Activated T-cell treated with anti-CD3 and anti-CD28 coated beads, Interleukin-2, amount 50 U/mL, for 24 hours (primary cell): ENCODE data around the gene SLC19A1.

ENCODE experiments used
- DNase-seq: peaks from one replicate; pipeline ENCODE4 v3.0.0-alpha.2; 2020
- H3K27ac Mint-ChIP-seq: 2 replicates; pipeline ENCODE4 v1.8.0; 2020; ENCODE audit warnings: mild to moderate bottlenecking, mixed read lengths
- H3K27me3 Mint-ChIP-seq: 2 replicates; pipeline ENCODE4 v1.8.0; 2020; ENCODE audit warnings: mixed read lengths
- H3K36me3 Mint-ChIP-seq: 2 replicates; pipeline ENCODE4 v1.8.0; 2020; ENCODE audit warnings: low read depth, mixed read lengths
- H3K4me1 Mint-ChIP-seq: 2 replicates; pipeline ENCODE4 v1.8.0; 2020; ENCODE audit warnings: low read depth, mixed read lengths
- H3K4me3 Mint-ChIP-seq: 2 replicates; pipeline ENCODE4 v1.8.0; 2020; ENCODE audit warnings: mild to moderate bottlenecking, moderate library complexity, mixed read lengths
- H3K9me3 Mint-ChIP-seq: 2 replicates; pipeline ENCODE4 v1.8.0; 2020; ENCODE audit warnings: mixed read lengths

Gene SLC19A1

DNA sequence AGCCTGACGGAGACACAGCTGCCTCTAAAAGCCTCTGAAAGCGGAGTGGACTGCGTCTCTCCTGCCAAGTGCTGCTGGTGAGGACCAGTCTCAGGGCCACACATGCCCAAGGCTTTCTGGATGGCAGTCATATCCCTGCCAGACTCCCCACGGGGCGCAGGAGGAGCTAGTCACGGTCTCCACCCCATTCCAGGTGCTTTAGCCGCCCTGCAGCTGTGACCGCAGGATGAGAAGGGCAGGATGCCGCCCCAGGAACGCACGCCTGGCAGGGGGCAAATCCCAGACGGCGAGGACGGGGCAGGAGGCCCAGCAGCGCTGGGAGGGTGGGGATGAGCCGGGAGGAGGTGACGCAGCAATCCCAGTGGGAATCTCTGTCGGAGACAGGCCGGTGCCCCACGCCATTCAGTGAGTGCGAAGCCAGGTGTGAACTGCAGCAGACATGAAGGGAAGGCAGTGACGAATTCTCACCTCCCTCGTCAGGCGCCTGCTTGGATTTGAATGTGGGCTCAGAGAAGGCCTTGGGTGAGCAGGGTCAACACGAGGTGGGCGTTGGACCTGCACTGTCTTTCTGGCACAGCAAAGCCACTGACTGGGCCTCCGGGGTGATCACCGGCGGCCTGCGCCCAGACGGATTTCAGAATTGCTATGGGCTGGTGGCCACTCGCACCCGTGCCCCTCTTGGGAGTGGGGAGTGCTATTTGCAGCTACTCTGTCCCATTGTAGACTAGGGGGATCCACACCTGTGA, 38.5 kb upstream of the SLC19A1 start:
- Mint-ChIP-seq H3K4me3 (no peak overlapping the region), H3K9me3 (peaks cover 5% of the 10 kb centered on the region), H3K36me3 (no peaks in the 10 kb centered on the region), H3K27me3 (no peaks in the 10 kb centered on the region), H3K4me1 (no peaks in the 10 kb centered on the region), H3K27ac (no peak overlapping the region)
- peak; percentile 14 for DNase-seq

DNA sequence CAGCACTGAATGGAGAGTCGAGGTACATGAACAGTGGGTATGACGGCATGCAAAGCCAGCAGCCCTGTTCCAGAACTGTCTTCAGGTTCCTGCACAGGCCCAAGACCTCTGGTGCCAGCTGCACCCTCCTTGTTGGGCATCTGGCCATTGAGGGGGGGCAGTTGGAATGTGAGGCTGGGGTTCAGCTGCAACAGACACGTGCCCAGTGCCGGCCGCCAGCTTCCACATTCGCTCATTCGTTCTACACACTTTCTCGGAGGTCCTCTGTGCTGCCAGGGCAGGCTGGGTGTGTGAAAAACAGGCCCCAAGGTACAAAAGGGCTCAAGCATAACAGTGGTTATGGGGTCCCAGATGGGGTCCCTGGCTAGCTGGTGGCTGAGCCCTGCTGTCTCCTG, 37.9 kb upstream of the SLC19A1 start:
- H3K27me3 Mint-ChIP-seq: no peaks in the 10 kb centered on the region
- no peak overlapping the region for H3K4me3 Mint-ChIP-seq
- H3K4me1 Mint-ChIP-seq: no peaks in the 10 kb centered on the region
- peaks cover 5% of the 10 kb centered on the region for H3K9me3 Mint-ChIP-seq
- no peaks in the 10 kb centered on the region for H3K36me3 Mint-ChIP-seq
- no peak overlapping the region for H3K27ac Mint-ChIP-seq
- no peak for DNase-seq

- H3K9me3 Mint-ChIP-seq: peaks cover 5% of the 10 kb centered on the region
- H3K4me1 Mint-ChIP-seq: no peaks in the 10 kb centered on the region
- no peak overlapping the region for H3K27ac Mint-ChIP-seq
- DNase-seq: peak; percentile 12
- no peaks in the 10 kb centered on the region for H3K27me3 Mint-ChIP-seq
- no peaks in the 10 kb centered on the region for H3K36me3 Mint-ChIP-seq
- H3K4me3 Mint-ChIP-seq: no peak overlapping the region
Observed at GRCh38 chr21:45579383-45580180, 37.3 kb upstream of the SLC19A1 start.

GRCh38 chr21:45578811-45579381, 36.7 kb upstream of the SLC19A1 start:
- Mint-ChIP-seq H3K4me1 (no peaks in the 10 kb centered on the region), H3K4me3 (no peak overlapping the region), H3K9me3 (peaks cover 5% of the 10 kb centered on the region), H3K36me3 (no peaks in the 10 kb centered on the region), H3K27me3 (no peaks in the 10 kb centered on the region), H3K27ac (no peak overlapping the region)
- peak; percentile 13 for DNase-seq

- peaks cover 5% of the 10 kb centered on the region for H3K9me3 Mint-ChIP-seq
- DNase-seq: peak; percentile 26
- no peak overlapping the region for H3K27ac Mint-ChIP-seq
- no peaks in the 10 kb centered on the region for H3K27me3 Mint-ChIP-seq
- no peak overlapping the region for H3K4me3 Mint-ChIP-seq
- H3K36me3 Mint-ChIP-seq: no peaks in the 10 kb centered on the region
- no peaks in the 10 kb centered on the region for H3K4me1 Mint-ChIP-seq
Observed at GRCh38 chr21:45578176-45578801, 36.0 kb upstream of the SLC19A1 start.

DNA sequence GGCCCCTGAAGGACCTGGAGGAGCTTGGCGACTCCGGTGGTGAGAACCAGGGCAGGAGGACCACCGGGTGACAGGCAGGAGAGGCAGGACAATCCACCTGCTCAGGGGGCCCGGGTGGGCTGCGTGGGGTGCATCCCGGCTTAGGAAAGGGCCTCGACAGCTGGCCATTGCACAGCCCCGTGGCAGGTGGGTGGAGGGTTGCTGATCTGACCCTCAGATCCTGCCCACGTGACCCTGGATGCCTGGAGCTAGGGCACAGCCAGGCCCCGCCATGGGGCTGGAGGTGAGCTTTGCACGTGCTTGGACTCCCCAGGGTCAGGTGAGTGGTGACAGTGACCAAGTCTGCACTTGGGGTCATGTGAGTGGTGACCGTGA, 35.5 kb upstream of the SLC19A1 start:
- Mint-ChIP-seq H3K4me1 (no peaks in the 10 kb centered on the region), H3K36me3 (no peaks in the 10 kb centered on the region), H3K27ac (no peak overlapping the region), H3K9me3 (peaks cover under 1% of the 10 kb centered on the region), H3K27me3 (no peaks in the 10 kb centered on the region), H3K4me3 (no peak overlapping the region)
- no peak for DNase-seq

GRCh38 chr21:45576838-45577737, 34.8 kb upstream of the SLC19A1 start:
- Mint-ChIP-seq H3K4me1 (no peaks in the 10 kb centered on the region), H3K36me3 (no peaks in the 10 kb centered on the region), H3K27ac (no peak overlapping the region), H3K4me3 (no peak overlapping the region), H3K9me3 (no peaks in the 10 kb centered on the region), H3K27me3 (no peaks in the 10 kb centered on the region)
- DNase-seq: peak; percentile 17

GRCh38 chr21:45575993-45576837, 34.0 kb upstream of the SLC19A1 start:
- no peaks in the 10 kb centered on the region for H3K9me3 Mint-ChIP-seq
- no peaks in the 10 kb centered on the region for H3K36me3 Mint-ChIP-seq
- DNase-seq: peak; percentile 14
- H3K27me3 Mint-ChIP-seq: no peaks in the 10 kb centered on the region
- H3K4me3 Mint-ChIP-seq: no peak overlapping the region
- H3K27ac Mint-ChIP-seq: no peak overlapping the region
- H3K4me1 Mint-ChIP-seq: no peaks in the 10 kb centered on the region

- Mint-ChIP-seq H3K27ac (no peak overlapping the region), H3K9me3 (no peaks in the 10 kb centered on the region), H3K4me1 (no peaks in the 10 kb centered on the region), H3K36me3 (no peaks in the 10 kb centered on the region), H3K4me3 (no peak overlapping the region), H3K27me3 (no peaks in the 10 kb centered on the region)
- no peak for DNase-seq
Observed at GRCh38 chr21:45575304-45575992, 33.2 kb upstream of the SLC19A1 start.

DNA sequence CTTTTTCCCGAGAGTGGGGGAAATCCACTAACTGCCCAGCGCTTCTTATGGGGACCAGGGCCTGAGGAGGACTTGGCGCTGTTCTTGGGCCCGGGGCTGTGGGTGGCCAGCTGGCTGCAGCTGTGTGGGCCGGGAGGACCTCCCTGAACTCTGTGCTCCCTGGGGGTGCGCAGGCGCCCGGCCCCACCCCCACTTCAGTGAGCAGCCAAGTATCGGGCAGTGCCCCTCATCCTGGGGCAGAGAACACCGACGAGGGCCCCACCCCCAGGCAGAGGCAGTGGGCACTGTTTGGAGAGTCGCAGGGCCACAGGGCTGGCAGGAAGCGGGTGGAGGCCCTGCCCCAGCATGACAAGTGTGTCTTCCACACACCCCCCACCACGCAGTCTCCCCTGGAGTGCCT, 32.5 kb upstream of the SLC19A1 start:
- H3K27me3 Mint-ChIP-seq: no peaks in the 10 kb centered on the region
- DNase-seq: no peak
- no peaks in the 10 kb centered on the region for H3K4me1 Mint-ChIP-seq
- H3K27ac Mint-ChIP-seq: no peak overlapping the region
- H3K4me3 Mint-ChIP-seq: no peak overlapping the region
- no peaks in the 10 kb centered on the region for H3K9me3 Mint-ChIP-seq
- no peaks in the 10 kb centered on the region for H3K36me3 Mint-ChIP-seq

GRCh38 chr21:45574081-45574501, 31.9 kb upstream of the SLC19A1 start:
- no peaks in the 10 kb centered on the region for H3K36me3 Mint-ChIP-seq
- no peaks in the 10 kb centered on the region for H3K9me3 Mint-ChIP-seq
- H3K4me3 Mint-ChIP-seq: no peak overlapping the region
- no peak for DNase-seq
- no peaks in the 10 kb centered on the region for H3K4me1 Mint-ChIP-seq
- H3K27ac Mint-ChIP-seq: no peak overlapping the region
- no peaks in the 10 kb centered on the region for H3K27me3 Mint-ChIP-seq

DNA sequence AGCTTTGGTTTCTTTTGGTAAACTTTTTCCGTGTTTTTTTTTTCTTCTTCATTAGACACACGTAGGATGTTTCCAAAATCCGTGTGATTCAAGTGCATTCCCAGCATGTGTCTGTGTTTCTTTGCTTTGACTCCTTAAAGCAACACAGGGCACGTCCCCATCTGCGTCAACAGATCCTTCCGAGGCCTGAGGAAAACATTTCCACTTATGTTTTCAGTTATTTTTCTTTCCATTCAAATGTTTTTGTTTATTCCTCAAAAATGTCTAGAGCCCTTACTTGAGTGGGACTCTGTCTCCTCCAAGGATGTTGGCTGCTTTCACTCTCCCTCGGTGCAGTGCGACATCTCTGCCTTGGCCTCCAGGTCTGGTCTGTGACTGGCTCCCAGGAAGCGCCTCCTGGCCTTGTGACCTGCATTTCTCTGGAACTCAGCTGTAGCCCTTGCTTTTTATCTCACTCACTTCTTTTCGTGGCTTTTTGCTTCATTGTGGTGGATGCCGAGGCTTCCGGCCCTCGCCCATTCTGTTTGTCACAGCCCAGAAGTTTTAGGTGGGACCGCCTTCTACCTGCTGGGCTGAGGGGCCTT, 31.3 kb upstream of the SLC19A1 start:
- Mint-ChIP-seq H3K9me3 (no peaks in the 10 kb centered on the region), H3K4me3 (no peak overlapping the region), H3K27ac (no peak overlapping the region), H3K36me3 (no peaks in the 10 kb centered on the region), H3K4me1 (no peaks in the 10 kb centered on the region), H3K27me3 (no peaks in the 10 kb centered on the region)
- no peak for DNase-seq
